GM19099 (cell line): Measurements from ENCODE around the gene CDC20B.

Source experiments
- POLR2A ChIP-seq: IDR thresholded peaks from 3 replicates; pipeline ENCODE4 v1.6.1; 2011; ENCODE audit warnings: low read depth; ENCODE audit not compliant: insufficient read length; ENCODE audit errors: extremely low read depth

Gene CDC20B, protein sequence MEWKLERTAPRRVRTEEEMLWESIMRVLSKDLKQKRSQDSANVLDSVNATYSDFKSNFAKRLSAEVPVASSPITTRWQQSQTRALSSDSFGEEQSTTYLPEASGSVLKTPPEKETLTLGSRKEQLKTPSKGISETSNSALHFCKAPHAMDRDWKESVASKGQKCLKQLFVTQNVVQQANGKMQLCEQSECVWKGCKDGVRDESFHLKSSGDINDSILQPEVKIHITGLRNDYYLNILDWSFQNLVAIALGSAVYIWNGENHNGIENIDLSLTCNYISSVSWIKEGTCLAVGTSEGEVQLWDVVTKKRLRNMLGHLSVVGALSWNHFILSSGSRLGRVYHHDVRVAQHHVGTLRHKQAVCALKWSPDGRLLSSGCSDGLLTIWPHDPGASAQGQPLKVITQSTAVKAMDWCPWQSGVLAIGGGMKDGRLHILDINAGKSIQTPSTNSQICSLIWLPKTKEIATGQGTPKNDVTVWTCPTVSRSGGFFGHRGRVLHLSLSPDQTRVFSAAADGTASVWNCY

GRCh38 chr5:55172937-55173686, at the start of gene CDC20B:
Gene CDC20B, minus strand, starts transcription at chr5:55173177. Its CDS starts 177 bp downstream, at chr5:55173000.
- no peak for TF ChIP-seq POLR2A

GRCh38 chr5:55222092-55222984, 49.4 kb upstream of the CDC20B start:
- TF ChIP-seq POLR2A: no peak

- TF ChIP-seq POLR2A: no peak
Measured at GRCh38 chr5:55220433-55221185, 47.6 kb upstream of the CDC20B start.

- TF ChIP-seq POLR2A: no peak
Measured at GRCh38 chr5:55219770-55220169, 46.8 kb upstream of the CDC20B start.

DNA sequence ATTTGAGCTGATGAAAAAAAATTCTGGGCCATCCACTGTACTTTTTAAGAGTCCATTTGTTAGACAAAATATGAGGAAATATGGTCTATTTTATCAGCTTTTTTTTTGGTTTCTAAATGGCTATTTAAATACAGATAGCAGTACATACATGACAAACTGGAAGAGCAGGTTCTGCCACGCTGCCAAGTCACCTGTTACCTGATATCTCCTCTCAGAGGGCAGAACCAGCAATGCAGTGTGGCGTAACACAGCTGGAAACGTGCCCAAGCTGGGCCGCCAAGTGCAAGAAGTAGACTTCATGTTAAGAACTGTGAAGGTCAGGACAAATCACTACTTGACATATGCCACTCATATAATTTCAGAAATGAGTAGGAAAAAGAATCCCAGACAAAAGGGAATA, 46.0 kb upstream of the CDC20B start:
- no peak for TF ChIP-seq POLR2A

DNA sequence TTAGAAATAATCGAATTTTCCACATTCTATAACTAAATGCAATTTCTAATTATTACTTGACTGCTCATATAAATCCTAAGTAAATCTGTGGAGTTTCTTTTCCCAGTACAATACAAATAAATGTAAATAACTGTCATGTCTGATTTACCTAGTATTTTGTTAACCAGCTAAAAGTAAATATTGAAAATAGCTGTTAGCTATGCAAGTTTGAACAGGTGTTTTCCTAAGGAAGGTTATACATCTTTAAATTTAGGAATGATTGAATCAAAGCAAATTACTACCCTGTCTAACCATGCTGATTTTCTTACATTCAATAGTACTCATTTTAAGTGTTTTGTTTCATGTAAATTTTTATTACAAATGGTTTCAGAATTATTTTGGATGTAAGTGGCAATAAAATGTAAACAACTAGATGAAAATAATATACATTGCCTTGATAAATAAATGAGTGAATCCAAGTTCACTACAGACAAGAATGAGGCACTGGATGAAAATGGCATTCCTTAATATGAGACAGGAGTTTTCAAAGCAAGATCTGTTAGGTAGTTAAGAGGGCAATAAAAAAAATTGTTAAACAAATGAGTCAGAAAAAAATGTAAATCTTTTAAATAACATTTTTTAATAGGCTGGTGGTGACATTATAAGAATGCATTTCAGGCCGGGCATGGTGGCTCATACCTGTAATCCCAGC, 38.4 kb upstream of the CDC20B start:
- no peak for TF ChIP-seq POLR2A

DNA sequence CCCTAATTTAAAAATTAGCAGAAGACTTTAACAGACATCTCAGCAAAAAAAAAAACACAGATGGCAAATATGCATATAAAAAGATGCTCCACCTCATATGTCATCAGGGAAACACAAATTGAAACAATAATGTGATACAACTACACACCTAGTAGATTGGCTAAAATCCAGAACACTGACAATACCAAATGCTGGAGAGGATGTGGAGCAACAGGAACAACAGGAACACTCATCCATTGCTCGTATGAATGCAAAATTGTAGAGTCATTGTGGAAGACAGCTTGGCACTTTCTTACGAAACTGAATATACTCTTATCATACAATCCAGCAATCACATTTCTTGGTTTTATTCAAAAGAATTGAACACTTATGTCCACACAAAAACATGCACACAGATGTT, 32.0 kb upstream of the CDC20B start:
- no peak for TF ChIP-seq POLR2A

- no peak for TF ChIP-seq POLR2A
Measured at GRCh38 chr5:55191165-55191564, 18.2 kb upstream of the CDC20B start.

- TF ChIP-seq POLR2A: no peak
Measured at GRCh38 chr5:55188656-55189540, 15.9 kb upstream of the CDC20B start.

GRCh38 chr5:55187370-55187769, 14.4 kb upstream of the CDC20B start:
- TF ChIP-seq POLR2A: no peak

DNA sequence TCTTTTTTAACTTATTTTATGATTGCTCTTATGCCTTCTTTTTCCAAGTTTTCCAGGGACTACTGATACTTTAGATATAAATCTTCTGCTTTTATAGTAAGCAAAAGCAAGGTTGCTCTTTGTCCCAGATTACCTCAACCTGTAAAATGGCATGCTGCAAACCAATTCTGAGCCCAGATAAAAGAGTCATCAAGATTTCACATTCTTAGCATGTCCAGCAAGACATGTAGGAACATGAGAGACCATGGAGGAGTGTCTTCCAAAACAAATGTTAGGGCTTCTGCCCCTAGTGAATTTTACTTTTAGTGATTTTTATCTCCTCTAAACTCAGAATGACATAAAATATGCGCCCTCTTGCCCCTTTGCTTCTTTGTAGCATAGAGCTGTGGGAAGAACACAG, 7.0 kb upstream of the CDC20B start:
- no peak for TF ChIP-seq POLR2A

DNA sequence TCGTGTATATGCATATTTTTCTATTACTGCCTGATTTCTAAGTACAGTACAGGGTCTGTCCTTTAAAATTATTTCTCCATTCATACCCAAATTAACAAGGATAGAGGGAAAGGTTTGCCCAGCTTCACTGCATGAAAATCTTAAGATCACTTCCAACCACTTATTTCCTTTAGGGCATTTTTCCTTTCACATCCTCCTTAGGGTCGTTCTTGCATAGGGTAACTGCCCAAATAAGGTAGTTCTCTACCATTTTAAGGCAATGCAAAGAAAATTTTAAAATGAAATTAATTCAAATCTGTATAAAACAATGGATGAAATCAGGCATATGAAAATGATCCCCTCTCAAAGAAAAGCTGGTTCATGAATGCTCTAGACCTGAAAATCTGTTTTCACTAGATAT, 4.1 kb upstream of the CDC20B start:
- TF ChIP-seq POLR2A: no peak

DNA sequence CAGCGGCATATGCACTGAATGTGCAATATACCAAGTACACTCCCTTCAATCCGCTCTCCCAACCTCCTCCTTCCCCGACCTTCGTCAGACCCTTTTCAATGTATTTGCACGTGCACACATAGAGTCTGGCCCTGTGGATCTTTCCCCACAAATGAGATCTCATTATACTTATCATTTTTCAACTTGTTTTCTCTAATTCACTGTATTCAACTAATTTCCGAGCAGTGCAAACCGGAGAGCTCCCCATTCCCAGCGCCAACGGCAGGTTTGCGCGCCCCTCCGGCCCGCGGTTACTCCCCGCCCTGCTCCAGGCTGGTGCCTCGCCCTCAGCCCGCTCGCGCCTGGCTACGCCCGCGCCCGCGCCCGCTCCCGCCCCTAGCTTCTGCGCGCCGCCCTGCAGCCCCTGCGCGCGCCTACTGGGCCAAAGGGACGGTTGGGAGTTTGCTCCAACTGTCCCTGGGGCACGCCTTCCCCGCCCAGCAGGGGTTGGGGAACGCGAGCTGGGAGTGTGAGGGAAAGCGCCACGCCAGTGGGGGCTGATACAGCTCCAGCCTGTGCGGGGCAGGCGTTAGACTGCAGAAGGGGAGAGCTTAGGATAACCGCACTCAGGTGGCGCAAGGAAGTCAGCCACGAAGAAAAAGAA, 3.3 kb upstream of the CDC20B start:
- TF ChIP-seq POLR2A: no peak

DNA sequence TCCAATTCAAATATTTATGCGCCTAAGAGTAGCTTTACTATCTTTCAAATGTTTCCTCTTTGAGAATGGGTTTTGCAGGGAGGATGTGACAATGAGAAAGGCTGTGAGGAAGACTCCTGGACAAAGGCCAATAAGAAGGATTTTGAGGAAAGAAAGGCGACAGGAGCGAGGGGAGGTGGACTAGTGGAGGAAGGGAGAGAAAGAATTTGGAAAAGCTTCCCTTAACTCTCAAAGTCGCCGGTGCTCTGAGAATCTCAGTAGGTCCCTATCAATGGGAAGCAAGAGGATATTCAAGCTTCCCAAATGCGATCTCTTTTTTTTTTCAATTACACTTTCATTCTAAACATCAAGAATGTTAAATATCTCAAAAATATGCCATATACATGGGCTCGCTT, 2.8 kb upstream of the CDC20B start:
- no peak for TF ChIP-seq POLR2A
